ENCODE measurements around the gene LRCH4.

The LRCH4 gene

GRCh38 chr7:100573691-100574361, 12.1 kb downstream of the LRCH4 start, which contains the start of gene SAP25:
Gene SAP25, minus strand, starts transcription at chr7:100573900. Its CDS starts 158 bp downstream, at chr7:100573742.
- Histone ChIP-seq H3K79me2 (ENCODE audit: low read length) (no peaks in the 10 kb centered on the region), H2AFZ (ENCODE audit: low read depth, low read length) (no peak within 1 kb of the TSS), H3K27me3 (ENCODE audit: low read depth, low read length) (no peaks in the 10 kb centered on the region), H4K20me1 (ENCODE audit: insufficient read depth, low read length) (no peaks in the 10 kb centered on the region), H3K9me3 (ENCODE audit: insufficient read depth, low read length) (no peaks in the 10 kb centered on the region), H3K4me3 (ENCODE audit: low read length) (no peak within 1 kb of the TSS), H3K4me1 (ENCODE audit: low read length) (no peaks in the 10 kb centered on the region), H3K4me2 (ENCODE audit: low read length) (no peak within 1 kb of the TSS), H3K9ac (ENCODE audit: low read length) (no peak within 1 kb of the TSS), H3K27ac (ENCODE audit: low read length) (no peak within 1 kb of the TSS), H3K36me3 (replicated peaks; ENCODE audit: low read depth, low read length) (peaks cover 3% of the 10 kb centered on the region)
- no peak for TF ChIP-seq CTCF (IDR thresholded peaks at IDR 0.05; ENCODE audit: low read depth, low read length)
- TF ChIP-seq EZH2phosphoT487 (IDR thresholded peaks at IDR 0.05; ENCODE audit: low read depth), result no peak

- H3K4me1 ChIP-seq (ENCODE audit: low read length), result no peaks in the 10 kb centered on the region
- H3K9ac ChIP-seq (ENCODE audit: low read length), result no peak overlapping the region
- no peak overlapping the region for H3K4me2 ChIP-seq (ENCODE audit: low read length)
- no peak overlapping the region for H2AFZ ChIP-seq (ENCODE audit: low read depth, low read length)
- no peaks in the 10 kb centered on the region for H3K27me3 ChIP-seq (ENCODE audit: low read depth, low read length)
- H3K4me3 ChIP-seq (ENCODE audit: low read length), result no peak overlapping the region
- H3K36me3 ChIP-seq (replicated peaks; ENCODE audit: low read depth, low read length), result no peaks in the 10 kb centered on the region
- no peak overlapping the region for H3K27ac ChIP-seq (ENCODE audit: low read length)
- H3K9me3 ChIP-seq (ENCODE audit: insufficient read depth, low read length), result no peaks in the 10 kb centered on the region
- no peak for TF ChIP-seq EZH2phosphoT487 (IDR thresholded peaks at IDR 0.05; ENCODE audit: low read depth)
- no peak for TF ChIP-seq CTCF (IDR thresholded peaks at IDR 0.05; ENCODE audit: low read depth, low read length)
- no peaks in the 10 kb centered on the region for H4K20me1 ChIP-seq (ENCODE audit: insufficient read depth, low read length)
- no peaks in the 10 kb centered on the region for H3K79me2 ChIP-seq (ENCODE audit: low read length)
These were observed 12.8 kb downstream of the LRCH4 start for GRCh38 chr7:100572949-100573675.

GRCh38 chr7:100572281-100572948, 13.5 kb downstream of the LRCH4 start:
- no peak overlapping the region for H3K27ac ChIP-seq (ENCODE audit: low read length)
- no peaks in the 10 kb centered on the region for H3K9me3 ChIP-seq (ENCODE audit: insufficient read depth, low read length)
- no peak overlapping the region for H2AFZ ChIP-seq (ENCODE audit: low read depth, low read length)
- no peaks in the 10 kb centered on the region for H4K20me1 ChIP-seq (ENCODE audit: insufficient read depth, low read length)
- no peaks in the 10 kb centered on the region for H3K27me3 ChIP-seq (ENCODE audit: low read depth, low read length)
- H3K36me3 ChIP-seq (replicated peaks; ENCODE audit: low read depth, low read length), result no peaks in the 10 kb centered on the region
- no peaks in the 10 kb centered on the region for H3K4me1 ChIP-seq (ENCODE audit: low read length)
- no peaks in the 10 kb centered on the region for H3K79me2 ChIP-seq (ENCODE audit: low read length)
- H3K4me2 ChIP-seq (ENCODE audit: low read length), result no peak overlapping the region
- no peak overlapping the region for H3K4me3 ChIP-seq (ENCODE audit: low read length)
- TF ChIP-seq CTCF (IDR thresholded peaks at IDR 0.05; ENCODE audit: low read depth, low read length) (no peak), EZH2phosphoT487 (IDR thresholded peaks at IDR 0.05; ENCODE audit: low read depth) (no peak)
- H3K9ac ChIP-seq (ENCODE audit: low read length), result no peak overlapping the region

- H3K79me2 ChIP-seq (ENCODE audit: low read length), result no peaks in the 10 kb centered on the region
- H3K9me3 ChIP-seq (ENCODE audit: insufficient read depth, low read length), result no peaks in the 10 kb centered on the region
- no peaks in the 10 kb centered on the region for H3K4me1 ChIP-seq (ENCODE audit: low read length)
- no peaks in the 10 kb centered on the region for H3K27me3 ChIP-seq (ENCODE audit: low read depth, low read length)
- H4K20me1 ChIP-seq (ENCODE audit: insufficient read depth, low read length), result no peaks in the 10 kb centered on the region
- H3K4me3 ChIP-seq (ENCODE audit: low read length), result no peak overlapping the region
- no peak overlapping the region for H3K9ac ChIP-seq (ENCODE audit: low read length)
- H3K4me2 ChIP-seq (ENCODE audit: low read length), result no peak overlapping the region
- TF ChIP-seq EZH2phosphoT487 (IDR thresholded peaks at IDR 0.05; ENCODE audit: low read depth) (no peak), CTCF (IDR thresholded peaks at IDR 0.05; ENCODE audit: low read depth, low read length) (no peak)
- no peak overlapping the region for H3K27ac ChIP-seq (ENCODE audit: low read length)
- H2AFZ ChIP-seq (ENCODE audit: low read depth, low read length), result no peak overlapping the region
- H3K36me3 ChIP-seq (replicated peaks; ENCODE audit: low read depth, low read length), result no peaks in the 10 kb centered on the region
These were observed 14.2 kb downstream of the LRCH4 start for GRCh38 chr7:100571829-100572116.

Measured in OCI-LY3 (cell line).